HG03520 (cell line): Measurements from ENCODE around the gene RPN1.
"Not testable (repeated sequence)": the region's sequence is repeated elsewhere in the genome, so short reads cannot be mapped to it uniquely, and the experiment has no call there.

Experiments
- ATAC-seq: cut with Tn5 transposase; IDR thresholded peaks from one replicate; pipeline ENCODE4 v1.9.1; 2021; ENCODE audit warnings: mild to moderate bottlenecking, moderate library complexity; ENCODE audit not compliant: unreplicated experiment

RPN1 gene

GRCh38 chr3:128613083-128613829 is 37.4 kb downstream of the RPN1 start:
- ATAC-seq: no peak

- ATAC-seq: no peak
Observed at GRCh38 chr3:128610451-128611070, 40.1 kb downstream of the RPN1 start.

DNA sequence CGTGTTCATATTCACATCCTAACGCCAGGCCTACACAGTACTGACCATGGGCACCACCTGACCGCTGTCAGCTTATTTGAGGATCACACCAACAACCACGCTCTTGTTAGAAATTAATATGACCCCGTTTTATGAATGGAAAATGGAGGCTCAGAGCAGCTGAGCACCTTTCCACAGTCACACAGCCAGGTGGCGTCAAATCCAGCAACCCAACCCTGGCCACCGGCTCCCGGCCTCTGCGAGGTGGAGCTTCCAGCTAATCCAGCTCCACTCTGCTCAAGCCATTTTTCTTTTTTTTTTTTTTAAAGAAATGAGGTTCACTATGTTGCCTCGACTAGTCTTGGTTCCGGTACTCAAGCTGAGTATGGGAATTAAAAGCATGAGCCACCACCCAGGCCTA is 41.3 kb downstream of the RPN1 start:
- no peak for ATAC-seq

GRCh38 chr3:128607710-128608048 is 42.9 kb downstream of the RPN1 start:
- no peak for ATAC-seq

GRCh38 chr3:128606094-128606493 is 44.5 kb downstream of the RPN1 start:
- ATAC-seq: no peak

GRCh38 chr3:128605091-128606046 is 45.2 kb downstream of the RPN1 start:
- ATAC-seq: no peak

DNA sequence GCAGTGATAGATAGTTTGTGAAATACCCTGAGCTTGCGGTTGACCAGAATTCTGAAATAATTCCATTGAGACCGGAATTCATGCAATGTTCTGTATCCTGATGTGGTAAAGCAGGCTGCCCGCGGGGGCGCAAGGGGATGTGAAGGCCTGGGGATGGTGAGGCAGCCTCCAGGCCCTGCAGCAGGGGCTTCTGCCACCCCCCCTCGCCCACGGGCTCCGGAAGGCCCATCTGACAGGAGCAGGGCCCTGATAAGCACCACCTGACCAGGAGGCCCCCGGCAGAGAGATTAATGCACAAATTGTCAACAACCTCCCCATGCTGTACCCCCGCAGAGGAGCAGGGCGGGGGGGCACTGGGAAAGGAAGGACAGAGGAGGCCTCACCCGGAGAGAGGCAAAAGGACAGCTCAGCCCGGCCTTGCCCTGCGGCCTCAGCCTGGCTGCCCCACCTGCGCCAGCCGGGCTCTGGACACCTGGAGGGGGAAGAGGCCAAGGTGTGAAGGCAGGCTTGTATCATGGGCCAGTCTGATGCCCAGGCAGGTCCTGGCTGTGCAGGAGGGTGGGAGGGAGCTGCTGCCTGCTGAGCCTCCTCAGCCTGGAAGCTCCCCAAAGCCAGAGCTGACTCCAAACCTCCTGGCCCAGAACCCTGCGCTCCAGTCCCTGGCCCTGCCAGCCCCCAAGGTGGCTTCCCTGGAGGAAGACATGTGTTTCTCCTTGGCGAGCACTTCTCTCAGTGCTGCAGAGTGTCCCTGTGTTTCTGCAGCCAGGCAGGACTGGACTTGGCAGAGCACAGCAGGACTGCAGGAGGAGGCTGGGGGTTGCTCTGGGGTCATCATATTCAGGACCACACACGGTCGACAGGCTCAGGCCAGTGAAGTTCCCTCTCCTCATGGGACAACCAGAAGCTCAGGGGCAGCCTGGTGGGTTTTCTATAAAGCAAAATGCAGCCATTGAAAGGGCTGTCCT is 46.5 kb downstream of the RPN1 start:
- ATAC-seq: no peak

- ATAC-seq: no peak
Observed at GRCh38 chr3:128603313-128603712, 47.3 kb downstream of the RPN1 start.

DNA sequence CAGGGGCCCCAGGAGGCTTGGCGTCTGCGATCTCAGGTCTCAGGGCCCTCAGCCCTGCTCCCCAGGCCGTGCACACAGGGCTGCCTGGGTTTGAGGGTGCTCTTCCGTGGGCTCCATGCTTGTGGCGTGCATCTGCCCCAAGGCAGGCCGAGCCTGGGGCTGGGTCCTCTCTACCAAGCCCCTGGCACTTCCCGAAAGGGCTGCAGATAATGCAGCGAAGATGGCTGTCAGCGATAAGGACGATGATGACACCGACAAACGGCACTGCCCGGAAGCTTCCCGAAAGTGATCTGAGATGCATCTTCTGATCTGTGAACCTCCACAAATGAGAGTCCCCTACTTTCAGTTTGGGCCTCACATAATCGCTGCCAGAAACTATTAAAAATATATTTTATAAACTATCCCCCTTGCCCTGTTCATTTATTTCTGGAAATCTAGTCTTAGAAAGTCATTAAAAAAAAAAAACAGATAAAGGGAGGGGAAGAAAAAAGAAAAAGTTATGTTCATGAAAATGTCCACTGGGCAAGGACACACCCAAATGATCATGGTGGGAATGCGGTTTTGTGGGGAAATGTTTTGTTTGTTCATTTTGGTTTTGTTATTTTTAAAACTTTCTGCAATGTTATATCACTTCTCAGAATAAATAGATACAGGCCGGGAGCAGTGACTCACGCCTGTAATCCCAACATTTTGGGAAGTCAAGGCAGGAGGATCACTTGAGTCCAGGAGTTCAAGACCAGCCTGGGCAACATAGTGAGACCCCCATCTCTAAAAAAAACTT is 51.5 kb downstream of the RPN1 start:
- no peak for ATAC-seq

GRCh38 chr3:128597900-128598299 is 52.7 kb downstream of the RPN1 start:
- no peak for ATAC-seq

GRCh38 chr3:128592864-128593263 is 57.8 kb downstream of the RPN1 start:
- no peak for ATAC-seq

DNA sequence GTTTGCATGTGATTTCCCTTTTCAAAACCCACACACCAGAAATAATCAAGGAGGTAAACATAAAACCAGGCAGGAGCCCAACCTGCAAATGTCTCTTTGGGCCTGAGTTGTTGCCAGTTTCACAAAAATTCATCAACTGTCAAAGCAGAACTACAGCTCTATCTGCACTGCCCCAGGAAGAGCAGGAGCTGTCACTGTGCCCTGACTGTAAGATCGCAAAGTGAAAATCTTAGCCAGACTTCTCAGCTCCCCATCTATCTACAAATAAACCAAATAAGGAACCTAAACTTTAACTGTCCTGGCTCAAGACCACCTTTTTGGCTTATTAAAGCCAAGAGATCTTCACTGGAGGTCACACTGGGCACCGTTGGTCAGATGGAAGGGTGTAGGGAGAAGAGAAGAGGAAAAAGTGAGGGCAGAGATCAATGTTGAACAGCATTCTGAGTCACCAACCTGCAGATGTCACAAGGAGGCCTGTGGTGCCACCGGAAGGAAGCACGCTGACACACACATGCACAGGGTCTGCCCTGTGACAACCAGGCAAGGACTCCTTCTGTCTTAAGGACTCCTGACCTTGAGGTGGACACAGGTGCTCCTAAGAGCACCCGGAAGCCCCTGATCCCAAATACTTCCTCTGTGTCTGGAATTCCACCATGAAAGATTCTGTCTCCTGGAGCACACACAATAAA is 58.7 kb downstream of the RPN1 start:
- no peak for ATAC-seq

DNA sequence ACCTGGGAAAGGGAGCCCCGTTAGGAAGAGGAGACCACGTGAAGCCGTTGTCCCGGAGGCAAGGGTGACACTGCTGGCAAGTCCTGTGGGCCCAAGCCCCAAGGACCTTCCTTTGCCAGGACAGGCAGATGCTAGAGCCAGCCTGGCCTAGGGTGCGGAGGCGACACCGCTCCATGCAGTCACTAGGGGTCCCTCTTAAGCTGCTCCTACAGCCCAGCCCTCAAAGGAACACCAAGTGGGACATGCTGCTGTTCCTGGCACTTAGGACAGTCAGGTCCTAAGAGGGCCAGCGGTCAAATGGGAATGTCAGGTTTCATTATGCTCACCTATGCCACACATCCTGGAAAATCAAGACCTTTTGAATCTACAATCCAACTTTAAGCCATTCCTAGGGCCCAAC is 59.7 kb downstream of the RPN1 start:
- no peak for ATAC-seq

DNA sequence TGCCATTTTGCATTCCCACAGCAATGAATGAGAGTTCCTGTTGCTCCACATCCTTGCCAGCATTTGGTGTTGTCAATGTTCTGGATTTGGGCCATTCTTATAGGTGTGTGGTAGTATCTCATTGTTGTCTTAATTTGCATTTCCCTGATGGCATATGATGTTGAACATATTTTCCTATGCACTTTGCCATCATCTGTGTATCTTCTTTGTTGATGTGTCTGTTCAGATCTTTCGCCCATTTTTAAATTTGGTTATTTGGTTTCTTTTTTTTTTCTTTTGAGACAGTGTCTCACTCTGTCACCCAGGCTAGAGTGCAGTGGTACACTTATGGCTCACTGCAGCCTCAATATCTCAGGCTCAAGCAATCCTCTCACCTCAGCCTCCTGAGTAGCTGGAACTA is 60.6 kb downstream of the RPN1 start:
- not testable (repeated sequence) for ATAC-seq

DNA sequence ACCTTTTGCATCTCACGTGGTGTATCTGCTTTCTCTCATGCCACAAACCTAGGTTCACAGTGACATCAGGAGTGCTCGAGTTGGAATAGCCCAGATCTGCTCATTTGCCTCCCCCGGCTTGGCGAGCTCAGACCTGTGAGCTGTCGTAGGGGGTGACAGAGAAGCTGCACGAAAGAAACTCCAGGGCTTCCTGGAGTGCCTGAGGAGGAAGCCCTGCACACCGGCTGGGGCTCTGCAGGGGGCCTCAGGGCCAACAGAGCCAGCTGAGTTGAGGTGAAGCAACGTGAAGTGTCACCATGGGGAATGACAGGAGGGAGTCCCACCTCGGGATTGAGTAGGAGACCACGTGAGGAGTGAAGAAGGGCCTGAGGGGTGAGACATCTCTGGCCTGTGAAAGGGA is 62.5 kb downstream of the RPN1 start:
- ATAC-seq: no peak

DNA sequence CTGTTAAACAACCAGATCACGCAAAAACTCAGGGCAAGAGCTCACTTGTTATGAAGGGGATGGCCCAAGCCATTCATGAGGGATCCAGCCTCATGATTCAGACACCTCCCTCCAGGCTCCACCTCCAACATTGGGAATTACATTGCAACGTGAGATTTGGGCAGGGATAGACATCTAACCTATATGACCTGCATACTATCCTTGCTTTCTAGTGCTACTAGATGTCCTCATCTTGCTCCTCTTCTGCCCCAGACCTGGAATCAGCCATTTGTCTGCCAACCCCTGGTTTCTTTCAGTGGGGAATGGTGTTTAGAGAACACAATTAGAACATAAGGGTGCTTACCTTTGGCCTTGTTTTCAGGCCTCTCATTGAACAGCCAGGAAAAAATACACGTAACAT is 63.2 kb downstream of the RPN1 start:
- no peak for ATAC-seq

DNA sequence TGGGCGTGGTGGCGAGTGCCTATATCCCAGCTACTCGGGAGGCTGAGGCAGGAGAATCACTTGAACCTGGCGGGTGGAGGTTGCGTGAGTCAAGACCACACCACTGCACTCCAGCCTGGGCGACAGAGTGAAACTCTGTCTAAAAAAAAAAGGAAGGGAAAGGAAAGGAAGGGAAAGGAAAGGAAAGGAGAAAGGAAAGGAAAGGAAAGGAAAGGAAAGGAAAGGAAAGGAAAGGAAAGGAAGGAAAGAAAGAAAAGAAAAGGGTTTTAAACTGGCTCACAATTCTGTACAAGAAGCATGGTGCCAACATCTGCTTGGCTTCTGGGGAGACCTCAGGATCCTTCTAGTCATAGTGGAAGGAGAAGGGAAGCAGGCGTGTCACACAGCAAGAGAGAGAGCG is 63.7 kb downstream of the RPN1 start:
- not testable (repeated sequence) for ATAC-seq

- ATAC-seq: not testable (repeated sequence)
Observed at GRCh38 chr3:128586391-128586790, 64.2 kb downstream of the RPN1 start.

GRCh38 chr3:128585974-128586373 is 64.6 kb downstream of the RPN1 start:
- ATAC-seq: no peak
